ENCODE results near the gene SMIM1. TPM values are rescaled to one million over a fixed set of nuclear protein-coding genes. Genes with fewer than 3 reads are reported as not detected.
A peak's percentile ranks its signal among the peaks of the same experiment; 100 is the strongest.

Gene SMIM1
- polyA plus RNA-seq, 2 of the 4 experiments (the other 2 are of a cell fraction), result 0.67 to 1.1 TPM

DNA sequence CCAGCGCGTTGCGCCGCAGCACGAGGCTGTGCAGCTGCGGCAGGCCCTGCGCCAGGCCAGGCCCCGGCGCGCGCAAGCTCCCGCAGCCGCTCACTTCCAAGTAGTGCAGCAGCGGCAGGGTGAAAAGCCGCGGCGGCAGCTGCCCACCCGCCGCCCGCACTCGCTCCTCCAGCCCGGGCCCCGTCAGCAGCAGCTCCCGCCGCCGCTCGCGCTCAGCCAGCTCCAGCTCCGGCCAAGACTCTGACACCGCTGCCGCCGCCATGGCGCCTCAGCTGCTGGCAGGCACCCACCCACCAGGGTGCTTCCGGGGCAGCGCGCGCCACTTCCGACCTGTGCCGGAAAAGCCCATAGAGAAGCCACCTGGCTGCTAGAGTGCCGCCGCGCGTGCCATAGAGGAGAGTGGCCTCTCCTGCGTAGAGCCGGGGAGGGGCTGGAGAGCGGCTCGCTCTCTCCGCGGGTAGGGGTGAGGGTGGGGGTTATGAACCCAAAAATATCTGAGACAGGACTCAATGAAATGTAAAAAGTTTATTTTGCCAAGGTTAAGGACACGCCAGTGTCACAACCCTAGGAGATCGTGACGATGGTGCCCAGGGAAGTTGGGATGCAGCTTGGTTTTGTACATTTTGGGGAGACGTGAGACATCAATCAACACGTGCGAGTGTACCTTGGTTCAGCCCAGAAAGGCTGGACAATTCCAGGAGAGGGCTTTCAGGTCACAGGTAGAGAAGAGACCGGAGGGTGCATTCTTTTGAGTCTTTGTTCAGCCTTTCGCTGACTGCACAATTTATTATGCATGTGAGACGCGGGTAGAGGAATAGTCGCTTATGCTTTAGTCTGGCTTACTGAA is 23.9 kb downstream of the SMIM1 start, which contains the start of gene LRRC47 (continued):
- no peak for TF ChIP-seq FOSB (CRISPR knock-in tag; IDR thresholded peaks at IDR 0.05)
- TF ChIP-seq, protein P1, sequence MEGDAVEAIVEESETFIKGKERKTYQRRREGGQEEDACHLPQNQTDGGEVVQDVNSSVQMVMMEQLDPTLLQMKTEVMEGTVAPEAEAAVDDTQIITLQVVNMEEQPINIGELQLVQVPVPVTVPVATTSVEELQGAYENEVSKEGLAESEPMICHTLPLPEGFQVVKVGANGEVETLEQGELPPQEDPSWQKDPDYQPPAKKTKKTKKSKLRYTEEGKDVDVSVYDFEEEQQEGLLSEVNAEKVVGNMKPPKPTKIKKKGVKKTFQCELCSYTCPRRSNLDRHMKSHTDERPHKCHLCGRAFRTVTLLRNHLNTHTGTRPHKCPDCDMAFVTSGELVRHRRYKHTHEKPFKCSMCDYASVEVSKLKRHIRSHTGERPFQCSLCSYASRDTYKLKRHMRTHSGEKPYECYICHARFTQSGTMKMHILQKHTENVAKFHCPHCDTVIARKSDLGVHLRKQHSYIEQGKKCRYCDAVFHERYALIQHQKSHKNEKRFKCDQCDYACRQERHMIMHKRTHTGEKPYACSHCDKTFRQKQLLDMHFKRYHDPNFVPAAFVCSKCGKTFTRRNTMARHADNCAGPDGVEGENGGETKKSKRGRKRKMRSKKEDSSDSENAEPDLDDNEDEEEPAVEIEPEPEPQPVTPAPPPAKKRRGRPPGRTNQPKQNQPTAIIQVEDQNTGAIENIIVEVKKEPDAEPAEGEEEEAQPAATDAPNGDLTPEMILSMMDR (IDR thresholded peaks at IDR 0.05), result no peak
- no peak for TF ChIP-seq EP300 (IDR thresholded peaks at IDR 0.05)
- TF ChIP-seq, protein P2, sequence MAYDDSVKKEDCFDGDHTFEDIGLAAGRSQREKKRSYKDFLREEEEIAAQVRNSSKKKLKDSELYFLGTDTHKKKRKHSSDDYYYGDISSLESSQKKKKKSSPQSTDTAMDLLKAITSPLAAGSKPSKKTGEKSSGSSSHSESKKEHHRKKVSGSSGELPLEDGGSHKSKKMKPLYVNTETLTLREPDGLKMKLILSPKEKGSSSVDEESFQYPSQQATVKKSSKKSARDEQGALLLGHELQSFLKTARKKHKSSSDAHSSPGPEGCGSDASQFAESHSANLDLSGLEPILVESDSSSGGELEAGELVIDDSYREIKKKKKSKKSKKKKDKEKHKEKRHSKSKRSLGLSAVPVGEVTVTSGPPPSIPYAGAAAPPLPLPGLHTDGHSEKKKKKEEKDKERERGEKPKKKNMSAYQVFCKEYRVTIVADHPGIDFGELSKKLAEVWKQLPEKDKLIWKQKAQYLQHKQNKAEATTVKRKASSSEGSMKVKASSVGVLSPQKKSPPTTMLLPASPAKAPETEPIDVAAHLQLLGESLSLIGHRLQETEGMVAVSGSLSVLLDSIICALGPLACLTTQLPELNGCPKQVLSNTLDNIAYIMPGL (CRISPR knock-in tag; IDR thresholded peaks at IDR 0.05; ENCODE audit: borderline replicate concordance), result no peak
- TF ChIP-seq, protein P3, sequence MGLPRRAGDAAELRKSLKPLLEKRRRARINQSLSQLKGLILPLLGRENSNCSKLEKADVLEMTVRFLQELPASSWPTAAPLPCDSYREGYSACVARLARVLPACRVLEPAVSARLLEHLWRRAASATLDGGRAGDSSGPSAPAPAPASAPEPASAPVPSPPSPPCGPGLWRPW (IDR thresholded peaks at IDR 0.05), result no peak
- TF ChIP-seq CBX2 (IDR thresholded peaks at IDR 0.05; ENCODE audit: borderline replicate concordance, low read depth), result no peak
- TF ChIP-seq, protein P4, sequence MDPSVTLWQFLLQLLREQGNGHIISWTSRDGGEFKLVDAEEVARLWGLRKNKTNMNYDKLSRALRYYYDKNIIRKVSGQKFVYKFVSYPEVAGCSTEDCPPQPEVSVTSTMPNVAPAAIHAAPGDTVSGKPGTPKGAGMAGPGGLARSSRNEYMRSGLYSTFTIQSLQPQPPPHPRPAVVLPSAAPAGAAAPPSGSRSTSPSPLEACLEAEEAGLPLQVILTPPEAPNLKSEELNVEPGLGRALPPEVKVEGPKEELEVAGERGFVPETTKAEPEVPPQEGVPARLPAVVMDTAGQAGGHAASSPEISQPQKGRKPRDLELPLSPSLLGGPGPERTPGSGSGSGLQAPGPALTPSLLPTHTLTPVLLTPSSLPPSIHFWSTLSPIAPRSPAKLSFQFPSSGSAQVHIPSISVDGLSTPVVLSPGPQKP (IDR thresholded peaks at IDR 0.05; ENCODE audit: low read depth, low read length), result no peak
- TF ChIP-seq, protein P5, sequence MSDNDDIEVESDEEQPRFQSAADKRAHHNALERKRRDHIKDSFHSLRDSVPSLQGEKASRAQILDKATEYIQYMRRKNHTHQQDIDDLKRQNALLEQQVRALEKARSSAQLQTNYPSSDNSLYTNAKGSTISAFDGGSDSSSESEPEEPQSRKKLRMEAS (IDR thresholded peaks at IDR 0.05), result peak; percentile 89
- 0 out of 2 replicates have a peak, but pooled peaks have one; percentile 20 for TF ChIP-seq BHLHE40 (IDR thresholded peaks at IDR 0.05; ENCODE audit: low read depth, low read length)
- no peak for TF ChIP-seq TP53 (CRISPR knock-in tag; IDR thresholded peaks at IDR 0.05)
- TF ChIP-seq, protein P6, sequence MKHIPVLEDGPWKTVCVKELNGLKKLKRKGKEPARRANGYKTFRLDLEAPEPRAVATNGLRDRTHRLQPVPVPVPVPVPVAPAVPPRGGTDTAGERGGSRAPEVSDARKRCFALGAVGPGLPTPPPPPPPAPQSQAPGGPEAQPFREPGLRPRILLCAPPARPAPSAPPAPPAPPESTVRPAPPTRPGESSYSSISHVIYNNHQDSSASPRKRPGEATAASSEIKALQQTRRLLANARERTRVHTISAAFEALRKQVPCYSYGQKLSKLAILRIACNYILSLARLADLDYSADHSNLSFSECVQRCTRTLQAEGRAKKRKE (CRISPR knock-in tag; IDR thresholded peaks at IDR 0.05; ENCODE audit: low read depth), result no peak
- TF ChIP-seq CHD4 (IDR thresholded peaks at IDR 0.05; ENCODE audit: borderline replicate concordance), result no peak
- no peak for TF ChIP-seq RCOR1 (IDR thresholded peaks at IDR 0.05; ENCODE audit: low read depth, low read length)
- no peak for TF ChIP-seq KDM1A (IDR thresholded peaks at IDR 0.05; ENCODE audit: low read depth)
- TF ChIP-seq PHF8 (IDR thresholded peaks at IDR 0.05; ENCODE audit: borderline replicate concordance, low read depth), result 0 out of 2 replicates have a peak, but pooled peaks have one; percentile 24
- no peak for TF ChIP-seq ESRRA (IDR thresholded peaks at IDR 0.05; ENCODE audit: borderline replicate concordance, low read length)
- no peak for TF ChIP-seq RNF2 (IDR thresholded peaks at IDR 0.05; ENCODE audit: borderline replicate concordance, low read depth)
- TF ChIP-seq POLR2A (IDR thresholded peaks at IDR 0.05; ENCODE audit: low read length), result peak; percentile 53
- TF ChIP-seq, protein P7, sequence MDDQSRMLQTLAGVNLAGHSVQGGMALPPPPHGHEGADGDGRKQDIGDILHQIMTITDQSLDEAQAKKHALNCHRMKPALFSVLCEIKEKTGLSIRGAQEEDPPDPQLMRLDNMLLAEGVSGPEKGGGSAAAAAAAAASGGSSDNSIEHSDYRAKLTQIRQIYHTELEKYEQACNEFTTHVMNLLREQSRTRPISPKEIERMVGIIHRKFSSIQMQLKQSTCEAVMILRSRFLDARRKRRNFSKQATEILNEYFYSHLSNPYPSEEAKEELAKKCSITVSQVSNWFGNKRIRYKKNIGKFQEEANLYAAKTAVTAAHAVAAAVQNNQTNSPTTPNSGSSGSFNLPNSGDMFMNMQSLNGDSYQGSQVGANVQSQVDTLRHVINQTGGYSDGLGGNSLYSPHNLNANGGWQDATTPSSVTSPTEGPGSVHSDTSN (IDR thresholded peaks at IDR 0.05), result 0 out of 2 replicates have a peak, but pooled peaks have one; percentile 52
- TF ChIP-seq, protein P8, sequence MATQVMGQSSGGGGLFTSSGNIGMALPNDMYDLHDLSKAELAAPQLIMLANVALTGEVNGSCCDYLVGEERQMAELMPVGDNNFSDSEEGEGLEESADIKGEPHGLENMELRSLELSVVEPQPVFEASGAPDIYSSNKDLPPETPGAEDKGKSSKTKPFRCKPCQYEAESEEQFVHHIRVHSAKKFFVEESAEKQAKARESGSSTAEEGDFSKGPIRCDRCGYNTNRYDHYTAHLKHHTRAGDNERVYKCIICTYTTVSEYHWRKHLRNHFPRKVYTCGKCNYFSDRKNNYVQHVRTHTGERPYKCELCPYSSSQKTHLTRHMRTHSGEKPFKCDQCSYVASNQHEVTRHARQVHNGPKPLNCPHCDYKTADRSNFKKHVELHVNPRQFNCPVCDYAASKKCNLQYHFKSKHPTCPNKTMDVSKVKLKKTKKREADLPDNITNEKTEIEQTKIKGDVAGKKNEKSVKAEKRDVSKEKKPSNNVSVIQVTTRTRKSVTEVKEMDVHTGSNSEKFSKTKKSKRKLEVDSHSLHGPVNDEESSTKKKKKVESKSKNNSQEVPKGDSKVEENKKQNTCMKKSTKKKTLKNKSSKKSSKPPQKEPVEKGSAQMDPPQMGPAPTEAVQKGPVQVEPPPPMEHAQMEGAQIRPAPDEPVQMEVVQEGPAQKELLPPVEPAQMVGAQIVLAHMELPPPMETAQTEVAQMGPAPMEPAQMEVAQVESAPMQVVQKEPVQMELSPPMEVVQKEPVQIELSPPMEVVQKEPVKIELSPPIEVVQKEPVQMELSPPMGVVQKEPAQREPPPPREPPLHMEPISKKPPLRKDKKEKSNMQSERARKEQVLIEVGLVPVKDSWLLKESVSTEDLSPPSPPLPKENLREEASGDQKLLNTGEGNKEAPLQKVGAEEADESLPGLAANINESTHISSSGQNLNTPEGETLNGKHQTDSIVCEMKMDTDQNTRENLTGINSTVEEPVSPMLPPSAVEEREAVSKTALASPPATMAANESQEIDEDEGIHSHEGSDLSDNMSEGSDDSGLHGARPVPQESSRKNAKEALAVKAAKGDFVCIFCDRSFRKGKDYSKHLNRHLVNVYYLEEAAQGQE (IDR thresholded peaks at IDR 0.05), result no peak
- TF ChIP-seq RARB (CRISPR knock-in tag; IDR thresholded peaks at IDR 0.05), result no peak
- TF ChIP-seq TFCP2L1 (CRISPR knock-in tag; IDR thresholded peaks at IDR 0.05), result no peak
- no peak for TF ChIP-seq RFX5 (IDR thresholded peaks at IDR 0.05)
- TF ChIP-seq, protein P9, sequence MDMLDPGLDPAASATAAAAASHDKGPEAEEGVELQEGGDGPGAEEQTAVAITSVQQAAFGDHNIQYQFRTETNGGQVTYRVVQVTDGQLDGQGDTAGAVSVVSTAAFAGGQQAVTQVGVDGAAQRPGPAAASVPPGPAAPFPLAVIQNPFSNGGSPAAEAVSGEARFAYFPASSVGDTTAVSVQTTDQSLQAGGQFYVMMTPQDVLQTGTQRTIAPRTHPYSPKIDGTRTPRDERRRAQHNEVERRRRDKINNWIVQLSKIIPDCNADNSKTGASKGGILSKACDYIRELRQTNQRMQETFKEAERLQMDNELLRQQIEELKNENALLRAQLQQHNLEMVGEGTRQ (IDR thresholded peaks at IDR 0.05), result no peak
- TF ChIP-seq CBX8 (IDR thresholded peaks at IDR 0.05), result no peak
- no peak for TF ChIP-seq HOXB13 (CRISPR knock-in tag; IDR thresholded peaks at IDR 0.05; ENCODE audit: low read depth)
- TF ChIP-seq MAZ (IDR thresholded peaks at IDR 0.05; ENCODE audit: borderline replicate concordance, low read depth, low read length), result 0 out of 2 replicates have a peak, but pooled peaks have one; percentile 71
- TF ChIP-seq HDAC2 (IDR thresholded peaks at IDR 0.05), result no peak
- TF ChIP-seq SREBF2 (IDR thresholded peaks at IDR 0.05), result no peak
- TF ChIP-seq NFE2L2 (conservative IDR thresholded peaks at IDR 0.05; ENCODE audit: low read length), result no peak
